ENCODE results near the gene ZFYVE28. TPM values are rescaled to one million over a fixed set of nuclear protein-coding genes. Genes with fewer than 3 reads are reported as not detected.

Gene ZFYVE28
- total RNA-seq, 4 donors from 2014 or later = 44.8 to 110 (median 69.6) TPM

- Histone ChIP-seq H3K9me3 (no peaks in the 10 kb centered on the region), H3K4me3 (peak overlapping the region in 1 of 4 donors; percentile 42), H3K27me3 (peaks cover 10% of the 10 kb centered on the region), H3K36me3 (no peaks in the 10 kb centered on the region), H3K27ac (peak overlapping the region; percentile 91 to 94 (median 92)), H3K4me1 (peaks cover 24 to 59% (median 41%) of the 10 kb centered on the region in 4 donors)
- TF ChIP-seq POLR2AphosphoS5 (IDR thresholded peaks at IDR 0.05) (no peak), CTCF (IDR thresholded peaks at IDR 0.05) (no peak), POLR2A (IDR thresholded peaks at IDR 0.05) (no peak), EP300 (IDR thresholded peaks at IDR 0.05; ENCODE audit: low read depth) (no peak)
- intact Hi-C loops (cut with DNase I; ENCODE audit: low total_unique reads) (no loop called here), in situ Hi-C loops (cut with MboI; ENCODE audit: low pct_ligation_motif_present in 1 of 4, low pct_unique_long_range_greater_than_20kb in 1 of 4, low sequenced_read_pairs in 3 of 4) (loop anchor here in 1 of 4 donors (25.0 kb wide), 1 partner anchor 175 kb away; the partner anchor contains the start of genes HAUS3 and POLN)
- no peak for DNase-seq
- WGBS, 2 donors (ENCODE audit: low coverage in 1 of 2) = 69% methylated on average over 14 of the region's 14 CpGs; no CpG with 5 or more reads in 1 of the 2 donors
Observed at GRCh38 chr4:2411786-2412510, 6.5 kb downstream of the ZFYVE28 start.

- H3K4me1 ChIP-seq = peaks cover 21 to 37% (median 30%) of the 10 kb centered on the region in 4 donors
- H3K9me3 ChIP-seq = no peaks in the 10 kb centered on the region
- no peak overlapping the region for H3K27ac ChIP-seq
- TF ChIP-seq EP300 (IDR thresholded peaks at IDR 0.05; ENCODE audit: low read depth) (no peak), POLR2AphosphoS5 (IDR thresholded peaks at IDR 0.05) (no peak), POLR2A (IDR thresholded peaks at IDR 0.05) (no peak), CTCF (IDR thresholded peaks at IDR 0.05) (no peak)
- H3K4me3 ChIP-seq = no peak overlapping the region
- intact Hi-C loops (cut with DNase I; ENCODE audit: low total_unique reads) (no loop called here), in situ Hi-C loops (cut with MboI; ENCODE audit: low pct_ligation_motif_present in 1 of 4, low pct_unique_long_range_greater_than_20kb in 1 of 4, low sequenced_read_pairs in 3 of 4) (loop anchor here in 1 of 4 donors (25.0 kb wide), 1 partner anchor 172 kb away; the partner anchor contains the start of genes HAUS3 and POLN)
- no peaks in the 10 kb centered on the region for H3K27me3 ChIP-seq
- no peak for DNase-seq
- WGBS, 2 donors (ENCODE audit: low coverage in 1 of 2) = 90% methylated on average over 14 of the region's 14 CpGs; no CpG with 5 or more reads in 1 of the 2 donors
- H3K36me3 ChIP-seq = no peaks in the 10 kb centered on the region
Observed at GRCh38 chr4:2409381-2409783, 9.1 kb downstream of the ZFYVE28 start.

- in situ Hi-C loops (cut with MboI; ENCODE audit: low pct_ligation_motif_present in 1 of 4, low pct_unique_long_range_greater_than_20kb in 1 of 4, low sequenced_read_pairs in 3 of 4) (loop anchor here in 1 of 4 donors (25.0 kb wide), 1 partner anchor 172 kb away; the partner anchor contains the start of genes HAUS3 and POLN), intact Hi-C loops (cut with DNase I; ENCODE audit: low total_unique reads) (no loop called here)
- no peak for TF ChIP-seq POLR2AphosphoS5 (IDR thresholded peaks at IDR 0.05)
- WGBS, 2 donors (ENCODE audit: low coverage in 1 of 2) = 82% methylated on average over 10 of the region's 10 CpGs; no CpG with 5 or more reads in 1 of the 2 donors
- Histone ChIP-seq H3K36me3 (no peaks in the 10 kb centered on the region), H3K4me3 (no peak overlapping the region), H3K27ac (no peak overlapping the region), H3K4me1 (peaks cover 19 to 33% (median 26%) of the 10 kb centered on the region in 4 donors), H3K27me3 (no peaks in the 10 kb centered on the region), H3K9me3 (no peaks in the 10 kb centered on the region)
- DNase-seq = no peak
Observed at GRCh38 chr4:2408976-2409375, 9.5 kb downstream of the ZFYVE28 start.

- H3K9me3 ChIP-seq = no peaks in the 10 kb centered on the region
- peaks cover 14 to 28% (median 22%) of the 10 kb centered on the region in 4 donors for H3K4me1 ChIP-seq
- no peak overlapping the region for H3K4me3 ChIP-seq
- WGBS, 2 donors (ENCODE audit: low coverage in 1 of 2) = 51 to 76% methylated on average over 4 to 14 of the region's 15 CpGs
- H3K27ac ChIP-seq = no peak overlapping the region
- DNase-seq = peak; percentile 55
- H3K27me3 ChIP-seq = no peaks in the 10 kb centered on the region
- intact Hi-C loops (cut with DNase I; ENCODE audit: low total_unique reads) = no loop called here
- in situ Hi-C loops (cut with MboI; ENCODE audit: low pct_ligation_motif_present in 1 of 4, low pct_unique_long_range_greater_than_20kb in 1 of 4, low sequenced_read_pairs in 3 of 4) = loop anchor here in 1 of 4 donors (25.0 kb wide), 1 partner anchor 171 kb away; the partner anchor contains the start of genes HAUS3 and POLN
- TF ChIP-seq POLR2A (IDR thresholded peaks at IDR 0.05) (no peak), POLR2AphosphoS5 (IDR thresholded peaks at IDR 0.05) (no peak), EP300 (IDR thresholded peaks at IDR 0.05; ENCODE audit: low read depth) (no peak), CTCF (IDR thresholded peaks at IDR 0.05) (no peak)
- H3K36me3 ChIP-seq = no peaks in the 10 kb centered on the region
Observed at GRCh38 chr4:2408401-2408958, 10.0 kb downstream of the ZFYVE28 start.
